Pulmonary artery endothelial cell (primary cell): ENCODE results near the gene RDH5. TPM values are rescaled to one million over a fixed set of nuclear protein-coding genes. Genes with fewer than 3 reads are reported as not detected.

Experiments used
- DNase-seq: peaks from one replicate; pipeline ENCODE4 v3.0.0-alpha.2; 2011; ENCODE audit warnings: low read depth, low spot score
- total RNA-seq: library from RNA; depleted of rRNA; stranded (reverse); fragments of >200 nt; gene quantifications from 2 replicates; pipeline ENCODE4 v1.2.3, GENCODE V29; 2014

The RDH5 gene
- total RNA-seq, result 0.63 and 0.79 TPM in 2 replicates

- DNase-seq, result no peak
Observed at GRCh38 chr12:55720071-55720564, at the start of gene RDH5. TSS of gene RDH5 (plus strand) at chr12:55720393. CDS start at chr12:55721185, 792 bp downstream.

GRCh38 chr12:55671746-55672145 is 48.4 kb upstream of the RDH5 start:
- no peak for DNase-seq

- no peak for DNase-seq
Observed at GRCh38 chr12:55673638-55674037, 46.6 kb upstream of the RDH5 start.

GRCh38 chr12:55675666-55676065 is 44.5 kb upstream of the RDH5 start:
- DNase-seq, result no peak

GRCh38 chr12:55676707-55677106 is 43.5 kb upstream of the RDH5 start:
- DNase-seq, result no peak

- DNase-seq, result no peak
Observed at GRCh38 chr12:55679691-55680090, 40.5 kb upstream of the RDH5 start.

GRCh38 chr12:55681142-55682077 is 38.8 kb upstream of the RDH5 start:
- no peak for DNase-seq

GRCh38 chr12:55682087-55682796 is 38.0 kb upstream of the RDH5 start:
- no peak for DNase-seq

- no peak for DNase-seq
Observed at GRCh38 chr12:55683676-55684075, 36.5 kb upstream of the RDH5 start.

GRCh38 chr12:55684761-55685370 is 35.3 kb upstream of the RDH5 start:
- DNase-seq, result no peak

GRCh38 chr12:55685671-55686070 is 34.5 kb upstream of the RDH5 start:
- no peak for DNase-seq

GRCh38 chr12:55686366-55687010 is 33.7 kb upstream of the RDH5 start:
- no peak for DNase-seq

GRCh38 chr12:55687746-55688145 is 32.4 kb upstream of the RDH5 start:
- DNase-seq, result no peak

- no peak for DNase-seq
Observed at GRCh38 chr12:55688716-55689655, 31.2 kb upstream of the RDH5 start.

GRCh38 chr12:55692631-55693322 is 27.4 kb upstream of the RDH5 start:
- no peak for DNase-seq

GRCh38 chr12:55693323-55694187 is 26.6 kb upstream of the RDH5 start:
- DNase-seq, result no peak

GRCh38 chr12:55694188-55694515 is 26.0 kb upstream of the RDH5 start:
- no peak for DNase-seq

GRCh38 chr12:55694651-55695050 is 25.5 kb upstream of the RDH5 start:
- DNase-seq, result no peak

- no peak for DNase-seq
Observed at GRCh38 chr12:55695349-55695748, 24.8 kb upstream of the RDH5 start.
